CD14-positive monocyte (primary cell): ENCODE data around the gene POLG. TPM values are rescaled to one million over a fixed set of nuclear protein-coding genes. Genes with fewer than 3 reads are reported as not detected.

ENCODE experiments used
- DNase-seq, 3 donors: peaks; one replicate each; pipeline ENCODE4 v3.0.0-alpha.2; 2011 to 2022
- H2AFZ ChIP-seq: 2 replicates; pipeline ENCODE4 v1.6.0; 2012; ENCODE audit warnings: mild to moderate bottlenecking, low read depth, low read length, inconsistent platforms; ENCODE audit not compliant: insufficient read depth, poor library complexity, severe bottlenecking
- H3K27ac ChIP-seq, 2 donors: 1 replicate in 1 of 2; 2 replicates in 1 of 2; pipeline ENCODE4 v1.5.1; 2012 to 2013; ENCODE audit warnings: low read length in 2 of 2, control low read depth in 1 of 2, inconsistent platforms in 1 of 2, low read depth in 1 of 2, mild to moderate bottlenecking in 1 of 2
- H3K27me3 ChIP-seq, 2 donors: one replicate each; pipeline versions ENCODE4 v1.6.0 to v1.6.1; 2011 to 2013; ENCODE audit warnings: low read length in 2 of 2; ENCODE audit not compliant: control insufficient read depth in 2 of 2, insufficient read depth in 2 of 2
- H3K36me3 ChIP-seq, 2 donors: replicated peaks in 1 of 2; 1 replicate in 1 of 2; 2 replicates in 1 of 2; pipeline versions ENCODE4 v1.5.1 to v1.6.1; 2012 to 2013; ENCODE audit warnings: low read length in 2 of 2, control low read depth in 1 of 2, inconsistent platforms in 1 of 2, mild to moderate bottlenecking in 1 of 2; ENCODE audit not compliant: insufficient read depth in 2 of 2, control insufficient read depth in 1 of 2
- H3K4me1 ChIP-seq, 2 donors: 1 replicate in 1 of 2; 2 replicates in 1 of 2; pipeline versions ENCODE4 v1.5.1 to v1.6.1; 2012 to 2013; ENCODE audit warnings: low read length in 2 of 2, control low read depth in 1 of 2, inconsistent platforms in 1 of 2, mild to moderate bottlenecking in 1 of 2, moderate library complexity in 1 of 2; ENCODE audit not compliant: insufficient read depth in 2 of 2, control insufficient read depth in 1 of 2
- H3K4me2 ChIP-seq: replicated peaks from 2 replicates; pipeline ENCODE3; 2012; ENCODE audit warnings: low read length, moderate library complexity, mild to moderate bottlenecking; ENCODE audit not compliant: poor library complexity, severe bottlenecking; ENCODE audit errors: extremely low read depth
- H3K4me3 ChIP-seq, 3 experiments: fragments of 200-600 bp in 1 of 3; sonication (generic) in 1 of 3; replicated peaks in 1 of 3; 1 replicate in 2 of 3; 2 replicates in 1 of 3; pipeline ENCODE4 v1.5.1; 2011 to 2013; ENCODE audit warnings: low read length in 3 of 3, mild to moderate bottlenecking in 3 of 3, control low read depth in 2 of 3, low read depth in 2 of 3, inconsistent platforms in 1 of 3, moderate library complexity in 1 of 3
- H3K79me2 ChIP-seq: 2 replicates; pipeline ENCODE4 v1.6.0; 2012; ENCODE audit warnings: mild to moderate bottlenecking, control low read depth, inconsistent platforms, low read length, moderate library complexity; ENCODE audit not compliant: insufficient read depth
- H3K9ac ChIP-seq: 2 replicates; pipeline ENCODE4 v1.6.0; 2017; ENCODE audit warnings: low read length, mild to moderate bottlenecking; ENCODE audit not compliant: insufficient read depth, poor library complexity, severe bottlenecking
- H3K9me3 ChIP-seq, 2 donors: replicated peaks in 1 of 2; 1 replicate in 1 of 2; 2 replicates in 1 of 2; pipeline versions ENCODE4 v1.5.1 to v1.6.1; 2012 to 2013; ENCODE audit warnings: low read length in 2 of 2, control low read depth in 1 of 2; ENCODE audit not compliant: control insufficient read depth in 1 of 2, insufficient read depth in 1 of 2
- H4K20me1 ChIP-seq: 2 replicates; pipeline ENCODE4 v1.6.0; 2012; ENCODE audit warnings: mild to moderate bottlenecking, low read length, control low read depth, moderate library complexity; ENCODE audit not compliant: insufficient read depth
- H3K27ac Mint-ChIP-seq, 7 donors: one replicate each; pipeline ENCODE4 v1.8.0; 2020; ENCODE audit warnings: mild to moderate bottlenecking in 7 of 7, mixed read lengths in 7 of 7, moderate library complexity in 6 of 7, inconsistent platforms in 2 of 7
- H3K27me3 Mint-ChIP-seq, 3 donors: one replicate each; pipeline ENCODE4 v1.8.0; 2021 to 2022; ENCODE audit warnings: low read depth in 3 of 3, mild to moderate bottlenecking in 3 of 3, mixed read lengths in 3 of 3, moderate library complexity in 3 of 3, inconsistent platforms in 1 of 3
- H3K36me3 Mint-ChIP-seq, 2 donors: one replicate each; pipeline ENCODE4 v1.8.0; 2020; ENCODE audit warnings: mixed read lengths in 2 of 2, inconsistent platforms in 1 of 2, mild to moderate bottlenecking in 1 of 2
- H3K4me1 Mint-ChIP-seq: one replicate; pipeline ENCODE4 v1.8.0; 2020; ENCODE audit warnings: mild to moderate bottlenecking, mixed read lengths
- H3K4me3 Mint-ChIP-seq, 2 donors: one replicate each; pipeline ENCODE4 v1.8.0; 2020; ENCODE audit warnings: mild to moderate bottlenecking in 2 of 2, mixed read lengths in 2 of 2, moderate library complexity in 1 of 2
- H3K9me3 Mint-ChIP-seq, 7 donors: one replicate each; pipeline ENCODE4 v1.8.0; 2020 to 2022; ENCODE audit warnings: mixed read lengths in 7 of 7, mild to moderate bottlenecking in 6 of 7, moderate library complexity in 6 of 7, inconsistent platforms in 2 of 7
- WGBS: methylation state at CpG from one replicate; pipeline ENCODE4 v1.1.5; 2013; ENCODE audit warnings: missing lambda C conversion rate; ENCODE audit not compliant: insufficient coverage; 5-methylcytosine and 5-hydroxymethylcytosine counted together
- intact Hi-C, 2 donors: fragments of 100-400 bp; cut with micrococcal nuclease; formaldehyde crosslinking; loops; one replicate each; pipeline versions ENCODE4 v1.15.0 to v1.15.1; 2023
- polyA plus RNA-seq, 3 donors: library from polyadenylated mRNA; depleted of rRNA in 1 of 3; unstranded in 2 of 3; stranded (reverse) in 1 of 3; fragments of 300-500 nt in 2 of 3; fragments of >200 nt in 1 of 3; fragmentation: Illumina TruSeq in 2 of 3; gene quantifications; 1 replicate in 2 of 3; 2 replicates in 1 of 3; pipeline ENCODE4 v1.2.3, GENCODE V29; 2012 to 2021
- TF ChIP-seq, protein P1 (sequence below): fragments of 200-600 bp; IDR thresholded peaks from one replicate; pipeline ENCODE4 v1.8.0; 2022; ENCODE audit warnings: antibody characterized with exemption, mild to moderate bottlenecking

The POLG gene
- polyA plus RNA-seq, 3 donors, result 19.2 to 66.7 (median 21.6) TPM

DNA sequence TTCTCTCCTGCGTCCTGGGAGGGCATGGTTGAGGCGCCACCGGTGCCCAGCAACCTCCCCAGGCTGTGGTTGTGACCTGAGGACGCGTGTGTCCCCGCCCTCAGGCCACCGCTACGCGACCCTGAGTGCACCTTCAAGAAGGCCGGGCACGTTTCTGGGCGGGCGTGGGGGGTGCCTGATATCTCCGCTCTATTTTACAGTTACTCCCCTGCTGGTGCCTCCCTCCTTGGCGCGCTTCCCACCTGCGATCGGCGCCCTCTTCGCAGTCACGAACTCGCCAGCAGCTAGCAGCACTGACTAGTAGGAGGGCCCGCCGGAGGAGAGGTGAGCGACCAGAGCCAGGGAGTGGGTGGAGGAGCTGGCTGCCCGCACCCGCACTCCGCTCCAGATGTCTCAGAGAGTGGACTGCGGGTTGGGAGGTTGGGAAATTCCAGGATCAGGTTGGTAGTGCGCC is 43.2 kb upstream of the POLG start:
- Histone ChIP-seq H4K20me1 (no peaks in the 10 kb centered on the region), H3K9me3 (peaks cover 0 to 54% of the 10 kb centered on the region in 2 donors), H3K9ac (no peak overlapping the region), H3K4me1 (peaks cover 23 to 24% of the 10 kb centered on the region in 2 donors), H3K4me3 (peak overlapping the region in 2 of 3 experiments; percentile 31 to 70), H3K4me2 (peak overlapping the region; percentile 66), H3K79me2 (no peaks in the 10 kb centered on the region), H2AFZ (peak overlapping the region; percentile 74), H3K27me3 (peaks cover 65 to 75% of the 10 kb centered on the region in 2 donors), H3K36me3 (no peaks in the 10 kb centered on the region), H3K27ac (no peak overlapping the region)
- TF ChIP-seq, protein P1, sequence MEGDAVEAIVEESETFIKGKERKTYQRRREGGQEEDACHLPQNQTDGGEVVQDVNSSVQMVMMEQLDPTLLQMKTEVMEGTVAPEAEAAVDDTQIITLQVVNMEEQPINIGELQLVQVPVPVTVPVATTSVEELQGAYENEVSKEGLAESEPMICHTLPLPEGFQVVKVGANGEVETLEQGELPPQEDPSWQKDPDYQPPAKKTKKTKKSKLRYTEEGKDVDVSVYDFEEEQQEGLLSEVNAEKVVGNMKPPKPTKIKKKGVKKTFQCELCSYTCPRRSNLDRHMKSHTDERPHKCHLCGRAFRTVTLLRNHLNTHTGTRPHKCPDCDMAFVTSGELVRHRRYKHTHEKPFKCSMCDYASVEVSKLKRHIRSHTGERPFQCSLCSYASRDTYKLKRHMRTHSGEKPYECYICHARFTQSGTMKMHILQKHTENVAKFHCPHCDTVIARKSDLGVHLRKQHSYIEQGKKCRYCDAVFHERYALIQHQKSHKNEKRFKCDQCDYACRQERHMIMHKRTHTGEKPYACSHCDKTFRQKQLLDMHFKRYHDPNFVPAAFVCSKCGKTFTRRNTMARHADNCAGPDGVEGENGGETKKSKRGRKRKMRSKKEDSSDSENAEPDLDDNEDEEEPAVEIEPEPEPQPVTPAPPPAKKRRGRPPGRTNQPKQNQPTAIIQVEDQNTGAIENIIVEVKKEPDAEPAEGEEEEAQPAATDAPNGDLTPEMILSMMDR, result no peak
- H3K4me1 Mint-ChIP-seq, result peaks cover 21% of the 10 kb centered on the region
- H3K36me3 Mint-ChIP-seq, result peaks cover 3 to 8% of the 10 kb centered on the region in 2 donors
- intact Hi-C loops, result no loop called here
- WGBS, result 9% methylated on average over 23 of the region's 30 CpGs
- H3K4me3 Mint-ChIP-seq, result peak overlapping the region; percentile 83 to 91
- DNase-seq, result no peak
- H3K9me3 Mint-ChIP-seq, result peaks cover 0 to 20% (median 8%) of the 10 kb centered on the region in 7 donors
- H3K27me3 Mint-ChIP-seq, result peaks cover 70 to 84% (median 83%) of the 10 kb centered on the region in 3 donors
- H3K27ac Mint-ChIP-seq, result no peak overlapping the region

DNA sequence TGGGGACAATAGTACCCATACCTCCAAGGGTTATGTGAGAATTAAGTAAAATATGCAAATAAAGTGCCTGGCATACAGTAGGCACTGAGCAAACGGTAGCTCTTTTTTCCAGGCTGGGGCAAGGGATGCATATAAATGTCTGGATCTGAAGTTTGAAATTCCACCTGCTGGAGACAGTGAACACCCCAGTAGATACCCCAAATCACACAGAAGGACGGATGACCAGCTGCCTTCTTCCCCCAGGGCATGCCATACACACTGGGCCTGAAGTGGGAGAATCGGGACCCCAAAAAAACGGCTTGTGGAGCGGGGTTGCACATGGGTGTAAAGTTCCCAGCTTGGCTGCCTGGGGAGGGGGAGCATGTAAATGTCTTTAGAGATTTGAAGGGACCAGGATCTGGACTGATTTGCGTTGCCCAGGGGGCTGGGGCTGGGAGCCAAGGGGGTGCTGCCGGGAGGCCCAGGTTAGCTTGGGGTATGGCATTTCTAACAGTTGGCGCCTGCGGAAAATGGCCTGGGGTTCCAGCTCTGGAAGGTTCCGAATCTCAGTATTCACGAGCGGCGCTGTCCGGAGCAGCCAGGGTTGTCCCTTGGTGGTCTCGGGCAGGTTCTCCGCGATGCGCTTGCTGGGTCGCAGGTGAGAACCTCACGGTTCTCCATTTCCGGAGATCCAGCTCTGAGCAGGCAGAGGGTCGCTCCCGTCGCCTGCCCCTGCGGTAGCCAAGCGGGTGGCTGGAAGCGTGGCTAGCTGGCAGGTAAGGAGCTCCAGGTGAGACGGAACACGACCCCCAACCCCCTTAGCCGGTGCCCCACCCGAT is 42.6 kb upstream of the POLG start:
- Histone ChIP-seq H2AFZ (no peak overlapping the region), H4K20me1 (no peaks in the 10 kb centered on the region), H3K9ac (no peak overlapping the region), H3K36me3 (no peaks in the 10 kb centered on the region), H3K27ac (no peak overlapping the region), H3K27me3 (peaks cover 72 to 81% of the 10 kb centered on the region in 2 donors), H3K4me1 (peaks cover 23 to 24% of the 10 kb centered on the region in 2 donors), H3K9me3 (peaks cover 5 to 60% of the 10 kb centered on the region in 2 donors), H3K4me3 (no peak overlapping the region), H3K79me2 (no peaks in the 10 kb centered on the region), H3K4me2 (no peak overlapping the region)
- Mint-ChIP-seq H3K4me3 (peak overlapping the region in 1 of 2 donors; percentile 91), H3K36me3 (peaks cover 4 to 9% of the 10 kb centered on the region in 2 donors), H3K27ac (no peak overlapping the region), H3K4me1 (peaks cover 22% of the 10 kb centered on the region), H3K9me3 (peaks cover 0 to 25% (median 9%) of the 10 kb centered on the region in 7 donors), H3K27me3 (peaks cover 76 to 90% (median 88%) of the 10 kb centered on the region in 3 donors)
- TF ChIP-seq, protein P1, result no peak
- DNase-seq, result no peak
- intact Hi-C loops, result no loop called here
- 14% methylated on average over 29 of the region's 31 CpGs for WGBS
